22Rv1 (cell line): ENCODE results near the gene ARHGEF9.
"Not testable (repeated sequence)": the region's sequence is repeated elsewhere in the genome, so short reads cannot be mapped to it uniquely, and the experiment has no call there.

ENCODE experiments used
- H3K27ac ChIP-seq: fragments of 450-650 bp; 2 replicates; pipeline ENCODE4 v1.5.1; 2017
- CTCF ChIP-seq: fragments of 450-650 bp; IDR thresholded peaks from 2 replicates; pipeline ENCODE4 v1.5.1; 2017; ENCODE audit warnings: mild to moderate bottlenecking
- ZFX ChIP-seq: fragments of 450-650 bp; IDR thresholded peaks from 2 replicates; pipeline ENCODE4 v1.6.1; 2017; ENCODE audit warnings: antibody characterized with exemption, borderline replicate concordance

ARHGEF9 gene

GRCh38 chrX:63784902-63785707, at the start of gene ARHGEF9:
ARHGEF9 (minus strand) TSS chrX:63785214; CDS start chrX:63785145, 69 bp downstream.
- no peak within 1 kb of the TSS for H3K27ac ChIP-seq
- no peak for TF ChIP-seq CTCF
- no peak for TF ChIP-seq ZFX

- not testable (repeated sequence) for H3K27ac ChIP-seq
Measured at GRCh38 chrX:63825446-63825845, 40.4 kb upstream of the ARHGEF9 start.

GRCh38 chrX:63818156-63818555, 33.1 kb upstream of the ARHGEF9 start:
- no peak for TF ChIP-seq CTCF
- TF ChIP-seq ZFX, result no peak
- no peak overlapping the region for H3K27ac ChIP-seq

GRCh38 chrX:63817696-63818095, 32.7 kb upstream of the ARHGEF9 start:
- no peak overlapping the region for H3K27ac ChIP-seq
- TF ChIP-seq CTCF (no peak), ZFX (no peak)

- no peak overlapping the region for H3K27ac ChIP-seq
- 0 out of 2 replicates have a peak, but pooled peaks have one; percentile 20 for TF ChIP-seq CTCF
- TF ChIP-seq ZFX, result no peak
Measured at GRCh38 chrX:63812823-63813222, 27.8 kb upstream of the ARHGEF9 start.

GRCh38 chrX:63810746-63811145, 25.7 kb upstream of the ARHGEF9 start:
- no peak overlapping the region for H3K27ac ChIP-seq
- no peak for TF ChIP-seq ZFX
- TF ChIP-seq CTCF, result no peak

- no peak for TF ChIP-seq CTCF
- TF ChIP-seq ZFX, result no peak
- H3K27ac ChIP-seq, result no peak overlapping the region
Measured at GRCh38 chrX:63809173-63809572, 24.2 kb upstream of the ARHGEF9 start.

GRCh38 chrX:63795406-63795805, 10.4 kb upstream of the ARHGEF9 start:
- H3K27ac ChIP-seq, result not testable (repeated sequence)
